HepG2 (cell line): ENCODE data around the gene VWA3A. TPM values are rescaled to one million over a fixed set of nuclear protein-coding genes. Genes with fewer than 3 reads are reported as not detected.
A peak's percentile ranks its signal among the peaks of the same experiment; 100 is the strongest.

ENCODE experiments used
- ASH2L ChIP-seq: fragments of 300-600, 200-600 bp; sonication (generic); IDR thresholded peaks from 2 replicates; pipeline ENCODE4 v1.7.0; 2017; ENCODE audit warnings: low read depth, mild to moderate bottlenecking, moderate library complexity, mixed read lengths, low read length; ENCODE audit not compliant: insufficient read length
- CBX2 ChIP-seq, 2 experiments: fragments of 200-600 bp in 1 of 2; sonication (generic); formaldehyde crosslinking in 1 of 2; IDR thresholded peaks; 2 replicates each; pipeline versions ENCODE4 v1.7.0 to v1.8.1; 2018 to 2022; ENCODE audit warnings: low read depth in 2 of 2, low read length in 1 of 2, mild to moderate bottlenecking in 1 of 2, missing genetic modification reagents in 1 of 2
- GATAD1 ChIP-seq: IDR thresholded peaks from 2 replicates; pipeline ENCODE4 v1.6.1; 2016; ENCODE audit warnings: missing genetic modification reagents, missing compliant biosample characterization
- HOXA3 ChIP-seq: sonication (generic); formaldehyde crosslinking; IDR thresholded peaks from 2 replicates; pipeline ENCODE4 v1.5.0; 2020; ENCODE audit warnings: missing genetic modification reagents
- MED1 ChIP-seq: sonication (generic); formaldehyde crosslinking; IDR thresholded peaks from 2 replicates; pipeline ENCODE4 v1.4.0; 2020; ENCODE audit warnings: missing genetic modification reagents
- MIER3 ChIP-seq: IDR thresholded peaks from 2 replicates; pipeline ENCODE4 v1.6.1; 2016; ENCODE audit warnings: missing compliant biosample characterization, borderline replicate concordance
- NKX3-1 ChIP-seq: sonication (generic); formaldehyde crosslinking; IDR thresholded peaks from 2 replicates; pipeline ENCODE4 v1.5.0; 2020; ENCODE audit warnings: missing genetic modification reagents
- RAD51 ChIP-seq: fragments of 450-650 bp; IDR thresholded peaks from 2 replicates; pipeline ENCODE4 v1.6.1; 2016; ENCODE audit warnings: borderline replicate concordance
- SUZ12 ChIP-seq: fragments of 150-350 bp; IDR thresholded peaks from 2 replicates; pipeline ENCODE4 v1.6.1; 2014; ENCODE audit warnings: low read depth, low read length
- ZBTB20 ChIP-seq: sonication (generic); formaldehyde crosslinking; IDR thresholded peaks from 2 replicates; pipeline ENCODE4 v1.8.1; 2023; ENCODE audit warnings: missing genetic modification reagents, low read depth, mild to moderate bottlenecking, borderline replicate concordance
- ZNF207 ChIP-seq: fragments of 450-650 bp; IDR thresholded peaks from 2 replicates; pipeline ENCODE4 v1.6.1; 2016; ENCODE audit warnings: antibody characterized with exemption, borderline replicate concordance
- polyA plus RNA-seq, 8 experiments: library from polyadenylated mRNA; depleted of rRNA in 3 of 8; stranded (reverse) in 7 of 8; unstranded in 1 of 8; fragments of >200 nt; fragmentation: Illumina TruSeq in 4 of 8; extraction: Trizol in 4 of 8; gene quantifications; 2 replicates each; pipeline versions ENCODE4 v1.2.1 to v1.2.3, GENCODE V29; 2011 to 2016; ENCODE audit warnings: low read depth in 4 of 8, missing spikeins in 1 of 8, mixed read lengths in 1 of 8; ENCODE audit not compliant: insufficient read depth in 1 of 8
- total RNA-seq, 5 experiments: library from RNA; depleted of rRNA; stranded (reverse); fragments of >200 nt; fragmentation: Illumina TruSeq; extraction: Trizol; gene quantifications; 2 replicates each; pipeline ENCODE4 v1.2.3, GENCODE V29; 2016; ENCODE audit warnings: low read depth in 1 of 5
- TF ChIP-seq, protein P1 (sequence below): sonication (generic); formaldehyde crosslinking; IDR thresholded peaks from 2 replicates; pipeline ENCODE4 v1.4.0; 2020; ENCODE audit warnings: mild to moderate bottlenecking, missing genetic modification reagents
- TF ChIP-seq, protein P2 (sequence below): sonication (generic); formaldehyde crosslinking; IDR thresholded peaks from 2 replicates; pipeline ENCODE4 v1.8.1; 2022; ENCODE audit warnings: low read depth, mild to moderate bottlenecking, missing genetic modification reagents
- TF ChIP-seq, protein P3 (sequence below): fragments of 450-650 bp; IDR thresholded peaks from 2 replicates; pipeline ENCODE4 v1.6.1; 2016
- TF ChIP-seq, protein P4 (sequence below): sonication (generic); formaldehyde crosslinking; IDR thresholded peaks from 2 replicates; pipeline ENCODE4 v1.5.1; 2020; ENCODE audit warnings: mild to moderate bottlenecking, missing genetic modification reagents, borderline replicate concordance
- TF ChIP-seq, protein P5 (sequence below): sonication (generic); formaldehyde crosslinking; IDR thresholded peaks from 2 replicates; pipeline ENCODE4 v1.5.1; 2020; ENCODE audit warnings: missing genetic modification reagents, mild to moderate bottlenecking, borderline replicate concordance

The VWA3A gene
- total and polyA plus RNA-seq, 2 of the 13 experiments (the other 11 are each of a cell fraction or from before 2014, with no cell fraction given): 0.03 to 0.07 TPM

DNA sequence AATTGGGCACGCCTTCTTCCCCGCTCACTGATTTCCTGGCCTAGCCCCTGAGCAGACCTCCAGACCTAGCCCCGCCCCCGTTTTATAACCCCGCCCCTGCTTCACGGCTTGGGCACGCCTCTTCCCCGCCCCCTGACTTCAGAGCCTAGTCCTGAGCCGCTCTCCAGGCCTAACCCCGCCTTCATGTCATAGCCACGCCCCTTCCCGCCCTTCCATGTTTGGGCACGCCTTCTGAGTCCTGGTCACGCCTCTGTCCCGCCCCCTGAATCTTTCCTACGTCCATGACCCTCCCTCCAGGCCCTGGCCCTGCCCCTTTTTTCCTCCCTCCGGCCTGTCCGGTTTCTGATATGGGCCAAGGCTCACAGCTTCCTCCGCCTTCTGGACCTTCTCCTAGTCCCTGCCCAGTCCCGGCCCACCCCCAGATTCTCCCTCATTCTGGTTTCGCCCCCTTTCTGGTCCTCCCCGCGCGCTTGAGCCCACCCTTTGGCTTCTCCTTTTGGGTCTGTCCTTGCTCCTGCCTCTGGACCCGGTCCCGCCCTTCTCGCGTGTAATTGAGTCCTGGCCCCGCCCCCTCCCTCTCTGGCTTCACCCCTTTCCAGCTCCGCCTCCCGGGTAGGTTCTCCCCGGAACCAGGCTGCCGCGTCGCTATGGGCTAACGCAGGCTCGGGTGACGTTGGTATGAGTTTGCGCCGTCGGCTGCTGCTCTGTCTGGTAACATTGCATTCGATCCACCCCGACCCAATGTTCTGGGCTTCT lies 98.6 kb downstream of the VWA3A start (continued):
- TF ChIP-seq GATAD1 (CRISPR knock-in tag) (peak; percentile 46; the same call in 1 of the 2 replicates), SUZ12 (no peak), ZBTB20 (peak; percentile 13; the same call in 1 of the 2 replicates), NKX3-1 (CRISPR knock-in tag) (no peak), RAD51 (peak; percentile 14; the same call in 1 of the 2 replicates), ASH2L (peak; percentile 62), MED1 (CRISPR knock-in tag) (peak; percentile 75; the same call in 1 of the 2 replicates), MIER3 (CRISPR knock-in tag) (peak; percentile 42; the same call in 1 of the 2 replicates), HOXA3 (CRISPR knock-in tag) (peak; percentile 93), CBX2 (IDR thresholded peaks at IDR 0.05; ENCODE audit: low read depth, low read length) (no peak), CBX2 (CRISPR knock-in tag; IDR thresholded peaks at IDR 0.05; ENCODE audit: low read depth) (0 out of 2 replicates have a peak, but pooled peaks have one; percentile 38), ZNF207 (no peak)
- TF ChIP-seq, protein P1, sequence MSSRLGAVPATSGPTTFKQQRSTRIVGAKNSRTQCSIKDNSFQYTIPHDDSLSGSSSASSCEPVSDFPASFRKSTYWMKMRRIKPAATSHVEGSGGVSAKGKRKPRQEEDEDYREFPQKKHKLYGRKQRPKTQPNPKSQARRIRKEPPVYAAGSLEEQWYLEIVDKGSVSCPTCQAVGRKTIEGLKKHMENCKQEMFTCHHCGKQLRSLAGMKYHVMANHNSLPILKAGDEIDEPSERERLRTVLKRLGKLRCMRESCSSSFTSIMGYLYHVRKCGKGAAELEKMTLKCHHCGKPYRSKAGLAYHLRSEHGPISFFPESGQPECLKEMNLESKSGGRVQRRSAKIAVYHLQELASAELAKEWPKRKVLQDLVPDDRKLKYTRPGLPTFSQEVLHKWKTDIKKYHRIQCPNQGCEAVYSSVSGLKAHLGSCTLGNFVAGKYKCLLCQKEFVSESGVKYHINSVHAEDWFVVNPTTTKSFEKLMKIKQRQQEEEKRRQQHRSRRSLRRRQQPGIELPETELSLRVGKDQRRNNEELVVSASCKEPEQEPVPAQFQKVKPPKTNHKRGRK (CRISPR knock-in tag): no peak
- TF ChIP-seq, protein P2, sequence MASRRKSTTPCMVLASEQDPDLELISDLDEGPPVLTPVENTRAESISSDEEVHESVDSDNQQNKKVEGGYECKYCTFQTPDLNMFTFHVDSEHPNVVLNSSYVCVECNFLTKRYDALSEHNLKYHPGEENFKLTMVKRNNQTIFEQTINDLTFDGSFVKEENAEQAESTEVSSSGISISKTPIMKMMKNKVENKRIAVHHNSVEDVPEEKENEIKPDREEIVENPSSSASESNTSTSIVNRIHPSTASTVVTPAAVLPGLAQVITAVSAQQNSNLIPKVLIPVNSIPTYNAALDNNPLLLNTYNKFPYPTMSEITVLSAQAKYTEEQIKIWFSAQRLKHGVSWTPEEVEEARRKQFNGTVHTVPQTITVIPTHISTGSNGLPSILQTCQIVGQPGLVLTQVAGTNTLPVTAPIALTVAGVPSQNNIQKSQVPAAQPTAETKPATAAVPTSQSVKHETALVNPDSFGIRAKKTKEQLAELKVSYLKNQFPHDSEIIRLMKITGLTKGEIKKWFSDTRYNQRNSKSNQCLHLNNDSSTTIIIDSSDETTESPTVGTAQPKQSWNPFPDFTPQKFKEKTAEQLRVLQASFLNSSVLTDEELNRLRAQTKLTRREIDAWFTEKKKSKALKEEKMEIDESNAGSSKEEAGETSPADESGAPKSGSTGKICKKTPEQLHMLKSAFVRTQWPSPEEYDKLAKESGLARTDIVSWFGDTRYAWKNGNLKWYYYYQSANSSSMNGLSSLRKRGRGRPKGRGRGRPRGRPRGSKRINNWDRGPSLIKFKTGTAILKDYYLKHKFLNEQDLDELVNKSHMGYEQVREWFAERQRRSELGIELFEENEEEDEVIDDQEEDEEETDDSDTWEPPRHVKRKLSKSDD (CRISPR knock-in tag): peak; percentile 80; the same call in 1 of the 2 replicates
- TF ChIP-seq, protein P3, sequence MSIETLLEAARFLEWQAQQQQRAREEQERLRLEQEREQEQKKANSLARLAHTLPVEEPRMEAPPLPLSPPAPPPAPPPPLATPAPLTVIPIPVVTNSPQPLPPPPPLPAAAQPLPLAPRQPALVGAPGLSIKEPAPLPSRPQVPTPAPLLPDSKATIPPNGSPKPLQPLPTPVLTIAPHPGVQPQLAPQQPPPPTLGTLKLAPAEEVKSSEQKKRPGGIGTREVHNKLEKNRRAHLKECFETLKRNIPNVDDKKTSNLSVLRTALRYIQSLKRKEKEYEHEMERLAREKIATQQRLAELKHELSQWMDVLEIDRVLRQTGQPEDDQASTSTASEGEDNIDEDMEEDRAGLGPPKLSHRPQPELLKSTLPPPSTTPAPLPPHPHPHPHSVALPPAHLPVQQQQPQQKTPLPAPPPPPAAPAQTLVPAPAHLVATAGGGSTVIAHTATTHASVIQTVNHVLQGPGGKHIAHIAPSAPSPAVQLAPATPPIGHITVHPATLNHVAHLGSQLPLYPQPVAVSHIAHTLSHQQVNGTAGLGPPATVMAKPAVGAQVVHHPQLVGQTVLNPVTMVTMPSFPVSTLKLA: peak; percentile 74
- TF ChIP-seq, protein P4, sequence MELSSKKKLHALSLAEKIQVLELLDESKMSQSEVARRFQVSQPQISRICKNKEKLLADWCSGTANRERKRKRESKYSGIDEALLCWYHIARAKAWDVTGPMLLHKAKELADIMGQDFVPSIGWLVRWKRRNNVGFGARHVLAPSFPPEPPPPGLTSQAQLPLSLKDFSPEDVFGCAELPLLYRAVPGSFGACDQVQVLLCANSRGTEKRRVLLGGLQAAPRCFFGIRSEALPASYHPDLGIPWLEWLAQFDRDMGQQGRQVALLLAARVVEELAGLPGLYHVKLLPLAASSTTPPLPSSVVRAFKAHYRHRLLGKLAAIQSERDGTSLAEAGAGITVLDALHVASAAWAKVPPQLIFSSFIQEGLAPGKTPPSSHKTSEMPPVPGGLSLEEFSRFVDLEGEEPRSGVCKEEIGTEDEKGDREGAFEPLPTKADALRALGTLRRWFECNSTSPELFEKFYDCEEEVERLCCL (CRISPR knock-in tag): no peak
- TF ChIP-seq, protein P5, sequence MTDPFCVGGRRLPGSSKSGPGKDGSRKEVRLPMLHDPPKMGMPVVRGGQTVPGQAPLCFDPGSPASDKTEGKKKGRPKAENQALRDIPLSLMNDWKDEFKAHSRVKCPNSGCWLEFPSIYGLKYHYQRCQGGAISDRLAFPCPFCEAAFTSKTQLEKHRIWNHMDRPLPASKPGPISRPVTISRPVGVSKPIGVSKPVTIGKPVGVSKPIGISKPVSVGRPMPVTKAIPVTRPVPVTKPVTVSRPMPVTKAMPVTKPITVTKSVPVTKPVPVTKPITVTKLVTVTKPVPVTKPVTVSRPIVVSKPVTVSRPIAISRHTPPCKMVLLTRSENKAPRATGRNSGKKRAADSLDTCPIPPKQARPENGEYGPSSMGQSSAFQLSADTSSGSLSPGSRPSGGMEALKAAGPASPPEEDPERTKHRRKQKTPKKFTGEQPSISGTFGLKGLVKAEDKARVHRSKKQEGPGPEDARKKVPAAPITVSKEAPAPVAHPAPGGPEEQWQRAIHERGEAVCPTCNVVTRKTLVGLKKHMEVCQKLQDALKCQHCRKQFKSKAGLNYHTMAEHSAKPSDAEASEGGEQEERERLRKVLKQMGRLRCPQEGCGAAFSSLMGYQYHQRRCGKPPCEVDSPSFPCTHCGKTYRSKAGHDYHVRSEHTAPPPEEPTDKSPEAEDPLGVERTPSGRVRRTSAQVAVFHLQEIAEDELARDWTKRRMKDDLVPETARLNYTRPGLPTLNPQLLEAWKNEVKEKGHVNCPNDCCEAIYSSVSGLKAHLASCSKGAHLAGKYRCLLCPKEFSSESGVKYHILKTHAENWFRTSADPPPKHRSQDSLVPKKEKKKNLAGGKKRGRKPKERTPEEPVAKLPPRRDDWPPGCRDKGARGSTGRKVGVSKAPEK (CRISPR knock-in tag): no peak
